ENCODE data around the gene VPS26A. TPM values are rescaled to one million over a fixed set of nuclear protein-coding genes. Genes with fewer than 3 reads are reported as not detected.

VPS26A gene
- total RNA-seq, 6 experiments from 2014 or later, result 47.9 to 62.8 (median 61.4) TPM

DNA sequence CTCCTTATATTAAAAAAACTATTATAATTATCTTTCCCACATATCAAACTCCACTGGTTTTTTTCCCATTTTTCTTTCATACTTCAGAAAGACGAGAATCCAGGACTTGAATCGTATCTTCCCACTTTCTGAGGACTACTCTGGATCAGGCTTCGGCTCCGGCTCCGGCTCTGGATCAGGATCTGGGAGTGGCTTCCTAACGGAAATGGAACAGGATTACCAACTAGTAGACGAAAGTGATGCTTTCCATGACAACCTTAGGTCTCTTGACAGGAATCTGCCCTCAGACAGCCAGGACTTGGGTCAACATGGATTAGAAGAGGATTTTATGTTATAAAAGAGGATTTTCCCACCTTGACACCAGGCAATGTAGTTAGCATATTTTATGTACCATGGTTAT is 20.2 kb upstream of the VPS26A start:
- Mint-ChIP-seq H3K27ac (no peak overlapping the region), H3K36me3 (ENCODE audit: low read depth) (peaks cover 28% of the 10 kb centered on the region; the same call in 1 of the 2 replicates), H3K9me3 (no peaks in the 10 kb centered on the region), H3K4me1 (ENCODE audit: low read depth) (peaks cover 24% of the 10 kb centered on the region), H3K4me3 (no peak overlapping the region), H3K27me3 (ENCODE audit: insufficient read depth) (peaks cover 11% of the 10 kb centered on the region)
- TF ChIP-seq, protein P1, sequence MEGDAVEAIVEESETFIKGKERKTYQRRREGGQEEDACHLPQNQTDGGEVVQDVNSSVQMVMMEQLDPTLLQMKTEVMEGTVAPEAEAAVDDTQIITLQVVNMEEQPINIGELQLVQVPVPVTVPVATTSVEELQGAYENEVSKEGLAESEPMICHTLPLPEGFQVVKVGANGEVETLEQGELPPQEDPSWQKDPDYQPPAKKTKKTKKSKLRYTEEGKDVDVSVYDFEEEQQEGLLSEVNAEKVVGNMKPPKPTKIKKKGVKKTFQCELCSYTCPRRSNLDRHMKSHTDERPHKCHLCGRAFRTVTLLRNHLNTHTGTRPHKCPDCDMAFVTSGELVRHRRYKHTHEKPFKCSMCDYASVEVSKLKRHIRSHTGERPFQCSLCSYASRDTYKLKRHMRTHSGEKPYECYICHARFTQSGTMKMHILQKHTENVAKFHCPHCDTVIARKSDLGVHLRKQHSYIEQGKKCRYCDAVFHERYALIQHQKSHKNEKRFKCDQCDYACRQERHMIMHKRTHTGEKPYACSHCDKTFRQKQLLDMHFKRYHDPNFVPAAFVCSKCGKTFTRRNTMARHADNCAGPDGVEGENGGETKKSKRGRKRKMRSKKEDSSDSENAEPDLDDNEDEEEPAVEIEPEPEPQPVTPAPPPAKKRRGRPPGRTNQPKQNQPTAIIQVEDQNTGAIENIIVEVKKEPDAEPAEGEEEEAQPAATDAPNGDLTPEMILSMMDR (IDR thresholded peaks at IDR 0.05), result no peak
- DNase-seq, result no peak

DNA sequence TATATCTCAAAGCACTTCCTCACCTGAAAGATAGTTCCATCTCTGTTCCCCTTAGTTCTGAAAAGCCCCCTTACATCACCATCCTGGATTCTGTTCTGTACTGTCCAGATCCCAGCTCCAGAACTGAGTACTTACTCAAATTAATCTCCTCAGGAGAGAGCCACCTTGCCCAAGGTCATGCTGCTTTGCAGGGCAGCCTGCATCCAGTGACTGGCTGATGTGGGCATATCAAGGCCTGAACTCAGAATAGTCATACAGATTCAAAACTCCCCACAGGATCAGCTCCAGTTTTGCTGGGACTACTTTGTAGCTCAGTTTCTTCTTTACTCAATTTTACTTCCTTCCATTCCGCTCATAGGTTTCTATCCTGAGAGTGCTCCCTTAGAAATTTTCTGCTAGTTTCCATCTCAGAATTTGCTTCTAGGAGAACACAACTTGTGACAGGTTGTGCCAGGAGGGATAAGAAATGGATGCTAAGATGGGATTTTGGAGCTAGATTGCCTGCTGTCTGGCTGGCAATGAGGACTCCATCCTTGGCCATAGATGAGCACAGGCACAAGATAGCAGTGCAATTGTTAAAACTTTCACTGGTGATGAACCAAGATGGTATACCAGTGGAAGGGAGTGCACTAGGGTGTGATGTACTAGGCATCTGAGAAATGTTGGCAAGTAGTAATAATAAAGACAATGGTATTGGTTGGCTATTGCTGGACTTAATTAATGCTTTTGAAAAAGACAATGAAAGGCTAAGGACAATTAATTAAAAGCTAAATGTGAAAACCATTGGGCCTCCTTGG is 18.8 kb upstream of the VPS26A start:
- no peak for DNase-seq

GRCh38 chr10:69107176-69107490 is 16.8 kb upstream of the VPS26A start:
- Mint-ChIP-seq H3K9me3 (no peaks in the 10 kb centered on the region), H3K4me3 (no peak overlapping the region), H3K27me3 (ENCODE audit: insufficient read depth) (peaks cover 8% of the 10 kb centered on the region), H3K4me1 (ENCODE audit: low read depth) (peaks cover 6% of the 10 kb centered on the region), H3K36me3 (ENCODE audit: low read depth) (peaks cover 20% of the 10 kb centered on the region; the same call in 1 of the 2 replicates), H3K27ac (no peak overlapping the region)
- no peak for DNase-seq
- TF ChIP-seq, protein P1 (IDR thresholded peaks at IDR 0.05), result no peak

More for the DNA sequence above, 18.8 kb upstream of the VPS26A start:
- no peaks in the 10 kb centered on the region for H3K9me3 Mint-ChIP-seq
- H3K4me1 Mint-ChIP-seq (ENCODE audit: low read depth), result peaks cover 24% of the 10 kb centered on the region
- H3K4me3 Mint-ChIP-seq, result no peak overlapping the region
- TF ChIP-seq, protein P1 (IDR thresholded peaks at IDR 0.05), result no peak
- peaks cover 11% of the 10 kb centered on the region for H3K27me3 Mint-ChIP-seq (ENCODE audit: insufficient read depth)
- H3K36me3 Mint-ChIP-seq (ENCODE audit: low read depth), result peaks cover 28% of the 10 kb centered on the region; the same call in 1 of the 2 replicates
- H3K27ac Mint-ChIP-seq, result no peak overlapping the region

DNA sequence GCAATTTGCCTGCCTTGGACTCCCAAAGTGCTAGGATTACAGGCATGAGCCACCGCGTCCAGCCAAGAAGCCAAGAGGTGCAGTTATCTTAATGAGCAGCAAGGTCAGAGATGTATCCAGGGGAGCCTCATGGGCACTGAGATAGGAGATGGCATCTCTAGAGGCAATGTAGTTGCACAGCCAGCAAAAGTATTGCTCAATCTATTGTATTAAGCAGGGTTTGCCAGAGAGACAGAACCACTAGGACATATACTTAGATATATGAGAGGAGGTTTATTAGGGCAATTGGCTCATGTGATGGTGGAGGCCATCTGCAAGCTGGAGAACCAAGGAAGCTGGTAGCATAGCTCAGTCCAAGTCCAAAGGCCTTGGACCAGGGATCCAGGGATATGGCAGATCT is 16.3 kb upstream of the VPS26A start:
- TF ChIP-seq, protein P1 (IDR thresholded peaks at IDR 0.05), result no peak
- Mint-ChIP-seq H3K27ac (no peak overlapping the region), H3K4me1 (ENCODE audit: low read depth) (peaks cover under 1% of the 10 kb centered on the region; the same call in 1 of the 2 replicates), H3K4me3 (no peak overlapping the region), H3K36me3 (ENCODE audit: low read depth) (peaks cover 16% of the 10 kb centered on the region; the same call in 1 of the 2 replicates), H3K27me3 (ENCODE audit: insufficient read depth) (peaks cover 8% of the 10 kb centered on the region), H3K9me3 (no peaks in the 10 kb centered on the region)
- DNase-seq, result no peak

- no peaks in the 10 kb centered on the region for H3K36me3 Mint-ChIP-seq (ENCODE audit: low read depth)
- H3K4me1 Mint-ChIP-seq (ENCODE audit: low read depth), result peaks cover 17% of the 10 kb centered on the region
- no peak overlapping the region for H3K27ac Mint-ChIP-seq
- DNase-seq, result no peak
- H3K27me3 Mint-ChIP-seq (ENCODE audit: insufficient read depth), result peaks cover 12% of the 10 kb centered on the region
- no peak overlapping the region for H3K4me3 Mint-ChIP-seq
- TF ChIP-seq, protein P1 (IDR thresholded peaks at IDR 0.05), result no peak
- H3K9me3 Mint-ChIP-seq, result no peaks in the 10 kb centered on the region
These were observed 4.1 kb upstream of the VPS26A start for GRCh38 chr10:69119896-69120295.

Data from HFFc6 (cell line).